ENCODE measurements around the gene TSPAN13.
"Not testable (repeated sequence)": the region's sequence is repeated elsewhere in the genome, so short reads cannot be mapped to it uniquely, and the experiment has no call there.

The TSPAN13 gene

GRCh38 chr7:16741676-16742075, 11.9 kb upstream of the TSPAN13 start:
- peak; percentile 72 for DNase-seq

GRCh38 chr7:16742547-16742946, 11.0 kb upstream of the TSPAN13 start:
- DNase-seq = no peak

- no peak for DNase-seq
These were observed 10.3 kb upstream of the TSPAN13 start for GRCh38 chr7:16743236-16743635.

GRCh38 chr7:16744518-16745250, 8.9 kb upstream of the TSPAN13 start:
- DNase-seq = no peak

- no peak for DNase-seq
These were observed 7.9 kb upstream of the TSPAN13 start for GRCh38 chr7:16745645-16746044.

GRCh38 chr7:16747102-16747501, 6.5 kb upstream of the TSPAN13 start:
- DNase-seq = no peak

GRCh38 chr7:16753932-16754855, 639 bp downstream of the TSPAN13 start:
- no peak for DNase-seq

- DNase-seq = no peak
These were observed 1.3 kb downstream of the TSPAN13 start for GRCh38 chr7:16754856-16755317.

- DNase-seq = no peak
These were observed 1.8 kb downstream of the TSPAN13 start for GRCh38 chr7:16755397-16755796.

- no peak for DNase-seq
These were observed 4.5 kb downstream of the TSPAN13 start for GRCh38 chr7:16758036-16758435.

- DNase-seq = no peak
These were observed 5.4 kb downstream of the TSPAN13 start for GRCh38 chr7:16758631-16759611.

GRCh38 chr7:16759840-16760239, 6.3 kb downstream of the TSPAN13 start:
- DNase-seq = no peak

GRCh38 chr7:16762177-16762576, 8.6 kb downstream of the TSPAN13 start:
- no peak for DNase-seq

- no peak for DNase-seq
These were observed 11.4 kb downstream of the TSPAN13 start for GRCh38 chr7:16764942-16765341.

- DNase-seq = no peak
These were observed 11.9 kb downstream of the TSPAN13 start for GRCh38 chr7:16765436-16765859.

GRCh38 chr7:16769994-16770393, 16.4 kb downstream of the TSPAN13 start:
- not testable (repeated sequence) for DNase-seq

GRCh38 chr7:16770657-16771329, 17.2 kb downstream of the TSPAN13 start:
- no peak for DNase-seq

- no peak for DNase-seq
These were observed 19.8 kb downstream of the TSPAN13 start for GRCh38 chr7:16773326-16773725.

GRCh38 chr7:16773884-16774283, 20.3 kb downstream of the TSPAN13 start:
- DNase-seq = peak; percentile 61

GRCh38 chr7:16774294-16774693, 20.7 kb downstream of the TSPAN13 start:
- DNase-seq = no peak

- DNase-seq = no peak
These were observed 21.4 kb downstream of the TSPAN13 start for GRCh38 chr7:16774986-16775385.

- no peak for DNase-seq
These were observed 22.5 kb downstream of the TSPAN13 start for GRCh38 chr7:16776053-16776452.

Data from NCI-H226 (cell line).